Measurements from ENCODE around the gene TDRKH. TPM values are rescaled to one million over a fixed set of nuclear protein-coding genes. Genes with fewer than 3 reads are reported as not detected.

Gene TDRKH
- total RNA-seq, 4 donors from 2014 or later: 5.9 to 10.5 (median 8.3) TPM

GRCh38 chr1:151801310-151801820, 11.1 kb upstream of the TDRKH start:
- no peak for TF ChIP-seq CTCF (IDR thresholded peaks at IDR 0.05; ENCODE audit: low read depth)

- TF ChIP-seq CTCF (IDR thresholded peaks at IDR 0.05; ENCODE audit: low read depth): no peak
These were observed 10.5 kb upstream of the TDRKH start for GRCh38 chr1:151800830-151801229.

- no peak for TF ChIP-seq CTCF (IDR thresholded peaks at IDR 0.05; ENCODE audit: low read depth)
These were observed 9.1 kb upstream of the TDRKH start for GRCh38 chr1:151799179-151800022.

- no peak for TF ChIP-seq CTCF (IDR thresholded peaks at IDR 0.05; ENCODE audit: low read depth)
These were observed 8.3 kb upstream of the TDRKH start for GRCh38 chr1:151798571-151798970.

- no peak for TF ChIP-seq CTCF (IDR thresholded peaks at IDR 0.05; ENCODE audit: low read depth)
These were observed 796 bp upstream of the TDRKH start for GRCh38 chr1:151790940-151791651.

GRCh38 chr1:151787689-151788088, 2.6 kb downstream of the TDRKH start:
- no peak for TF ChIP-seq CTCF (IDR thresholded peaks at IDR 0.05; ENCODE audit: low read depth)

GRCh38 chr1:151783796-151784195, 6.5 kb downstream of the TDRKH start:
- TF ChIP-seq CTCF (IDR thresholded peaks at IDR 0.05; ENCODE audit: low read depth): no peak

All from subcutaneous adipose tissue (tissue), 4 donors.